HG03354 (cell line): Measurements from ENCODE around the gene CEP164.

Source experiments
- ATAC-seq: cut with Tn5 transposase; IDR thresholded peaks from one replicate; pipeline ENCODE4 v1.9.1; 2021; ENCODE audit warnings: mild to moderate bottlenecking; ENCODE audit not compliant: unreplicated experiment, poor library complexity, severe bottlenecking

Gene CEP164

DNA sequence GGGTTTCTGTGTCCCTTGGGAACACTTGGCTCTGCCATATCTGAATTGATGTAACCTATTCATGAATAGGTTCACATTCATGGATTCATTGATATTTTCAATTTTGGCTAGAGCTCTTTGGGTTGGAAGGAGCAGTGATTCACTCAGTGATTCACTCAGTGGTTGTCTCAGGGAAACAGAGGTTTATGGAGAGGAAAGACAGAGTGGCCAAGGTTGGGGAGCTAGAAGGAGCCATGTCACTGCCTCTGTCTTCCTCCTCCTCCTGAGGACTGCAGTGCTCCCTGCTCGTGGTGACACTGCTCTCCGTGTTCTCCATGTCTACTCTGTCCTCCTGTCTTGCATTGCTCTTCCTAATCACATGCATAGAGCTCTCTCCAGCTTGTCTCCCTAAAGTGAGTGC lies 17.4 kb downstream of the CEP164 start:
- ATAC-seq, result no peak

DNA sequence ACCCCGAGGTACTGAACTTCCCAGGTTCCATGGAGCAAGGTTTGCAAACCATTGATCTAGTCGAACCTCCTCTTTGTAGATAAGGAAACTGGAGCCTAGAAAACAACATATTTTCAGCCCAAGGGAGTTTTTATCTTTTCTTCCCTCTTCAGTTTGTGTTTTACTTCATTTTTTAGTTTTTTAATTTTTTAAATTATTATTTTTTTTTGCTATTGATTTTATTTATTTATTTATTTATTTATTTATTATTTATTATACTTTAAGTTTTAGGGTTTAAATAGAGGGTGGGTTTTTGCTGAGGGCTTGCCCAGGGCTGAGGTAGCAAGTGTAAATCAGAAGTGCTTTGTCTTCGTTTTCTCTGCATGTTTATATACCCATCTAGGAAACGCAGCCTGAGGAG lies 26.9 kb downstream of the CEP164 start:
- ATAC-seq, result no peak

DNA sequence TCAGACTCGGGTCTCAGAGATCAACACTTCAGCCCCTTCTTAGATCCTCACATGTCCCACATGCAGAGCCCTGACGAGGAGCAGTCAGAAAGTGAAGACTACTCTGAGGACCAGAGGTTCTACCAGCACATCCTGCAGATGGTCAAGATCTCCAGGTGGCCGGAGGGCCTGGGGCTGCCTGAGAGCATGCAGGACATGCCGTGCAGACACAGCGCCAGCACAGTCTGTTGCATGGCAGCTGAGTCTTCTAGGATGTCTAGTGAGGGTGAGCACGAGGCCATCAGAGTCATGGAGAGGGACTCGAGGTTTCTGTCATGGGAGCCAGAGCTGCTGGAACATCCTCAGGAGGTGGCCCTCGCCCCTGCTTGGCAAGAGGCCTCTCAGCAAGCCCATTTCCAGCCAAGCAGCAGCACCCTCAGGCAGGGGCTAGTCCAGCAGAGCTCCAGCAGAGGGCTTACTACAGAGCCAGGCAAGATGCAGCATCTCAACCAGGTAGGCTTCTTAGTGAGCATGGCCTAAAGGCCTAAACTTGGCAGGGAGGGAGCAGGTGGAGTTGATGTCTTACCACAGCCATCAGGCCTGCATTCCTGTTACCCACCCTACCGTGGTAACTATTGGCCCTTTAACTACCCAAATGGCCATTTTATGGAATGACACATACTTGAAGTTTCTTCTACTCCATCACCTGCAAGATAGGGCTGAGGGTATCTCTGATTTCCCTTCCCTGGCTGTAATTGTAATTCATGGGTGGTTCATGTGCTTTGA lies 28.7 kb downstream of the CEP164 start:
- ATAC-seq, result no peak

DNA sequence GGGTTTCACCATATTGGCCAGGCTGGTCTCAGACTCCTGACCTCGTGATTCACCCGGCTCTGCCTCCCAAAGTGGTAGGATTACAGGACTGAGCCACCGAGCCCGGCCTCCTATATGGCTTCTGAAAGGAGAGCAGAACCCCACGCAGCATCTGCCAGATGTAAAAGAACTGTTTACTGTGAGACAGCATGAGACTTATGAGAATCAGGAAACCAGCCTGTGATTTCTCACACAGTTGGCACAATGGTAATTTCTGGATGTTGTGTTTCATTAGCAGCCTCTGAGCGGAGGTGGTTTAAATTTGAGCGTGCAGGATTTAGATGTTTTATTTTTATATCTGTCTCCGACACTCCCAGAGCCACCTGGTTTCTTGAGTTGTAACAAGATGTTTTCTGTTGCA lies 33.8 kb downstream of the CEP164 start:
- no peak for ATAC-seq

DNA sequence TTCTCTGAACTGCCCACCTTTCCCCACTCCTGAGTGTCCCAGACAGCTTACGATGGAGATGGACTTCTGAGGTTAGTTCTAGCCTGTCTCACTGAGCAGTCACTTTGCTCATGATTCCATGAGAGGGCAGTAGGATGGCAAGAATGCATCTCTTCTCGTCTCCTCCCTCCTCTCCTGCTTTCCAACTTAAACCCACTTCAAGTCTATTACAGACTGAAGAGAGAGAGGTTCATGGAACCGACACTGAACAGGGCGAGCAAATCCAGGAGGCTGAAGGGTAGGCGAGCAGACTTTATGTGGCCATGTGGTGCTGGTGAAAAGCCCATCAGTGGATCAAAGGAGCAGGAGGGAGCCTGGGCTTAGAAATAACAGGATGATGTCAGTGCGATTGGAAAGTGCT lies 38.6 kb downstream of the CEP164 start:
- ATAC-seq, result no peak

DNA sequence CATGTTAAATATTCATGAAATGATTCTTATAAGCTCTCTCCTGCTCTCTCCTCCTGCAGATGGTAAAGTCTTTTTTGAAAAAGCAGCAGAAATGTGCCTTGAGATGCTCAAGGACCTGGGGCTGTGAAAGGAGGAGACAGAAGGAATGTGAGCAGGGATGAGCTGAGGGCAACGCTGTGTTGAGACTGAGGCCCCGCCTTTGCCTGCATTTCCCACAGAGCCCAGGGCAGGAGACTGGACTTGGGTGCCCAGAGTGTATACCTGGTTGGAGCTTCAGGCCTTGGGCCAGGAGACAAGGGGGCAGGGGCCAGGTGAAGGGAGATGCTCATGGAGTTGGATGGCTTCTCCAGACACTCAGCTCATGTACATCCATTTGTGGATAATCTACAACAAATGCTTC lies 39.2 kb downstream of the CEP164 start:
- no peak for ATAC-seq

DNA sequence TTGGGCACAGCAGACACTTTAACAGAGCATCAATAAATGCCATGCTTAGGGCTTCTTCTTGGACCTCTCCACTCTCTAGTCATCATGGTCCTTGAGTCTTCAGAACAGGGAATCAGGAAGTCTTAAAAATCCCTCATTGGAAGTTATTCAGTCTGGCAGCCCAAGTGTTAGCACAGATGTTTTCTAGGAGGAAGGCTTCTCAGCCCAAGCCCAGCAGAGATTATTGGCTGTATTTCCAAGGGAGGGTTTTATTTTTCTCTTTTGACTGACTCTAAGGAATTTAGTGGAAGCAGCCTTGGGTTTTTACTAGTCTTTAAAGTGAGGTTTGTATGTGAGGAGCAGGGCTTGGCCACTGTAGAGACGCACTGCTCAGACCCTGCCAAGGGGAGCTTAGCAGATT lies 41.9 kb downstream of the CEP164 start:
- no peak for ATAC-seq

DNA sequence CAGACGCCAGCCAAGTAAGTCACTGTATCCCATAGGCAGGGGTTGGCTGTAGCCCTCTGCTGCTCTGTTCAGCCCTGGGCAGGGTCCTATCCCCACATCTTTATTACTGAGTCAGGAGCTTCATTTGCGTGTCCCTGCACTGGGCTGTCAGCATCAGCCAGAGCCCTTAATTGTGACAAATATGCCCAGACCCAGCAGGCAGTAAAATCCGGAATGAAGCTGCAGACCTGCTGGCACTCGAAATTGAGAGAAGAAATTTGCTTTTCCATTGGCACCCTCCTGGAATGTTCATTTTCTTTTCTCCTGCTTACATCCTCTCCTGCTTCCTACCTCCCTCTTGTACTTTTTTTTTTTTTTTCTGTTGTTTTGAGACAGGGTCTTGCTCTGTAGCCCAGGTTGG lies 43.8 kb downstream of the CEP164 start:
- ATAC-seq, result no peak

GRCh38 chr11:117374316-117375055 lies 46.8 kb downstream of the CEP164 start:
- ATAC-seq, result no peak

GRCh38 chr11:117375960-117376359 lies 48.3 kb downstream of the CEP164 start:
- ATAC-seq, result no peak

DNA sequence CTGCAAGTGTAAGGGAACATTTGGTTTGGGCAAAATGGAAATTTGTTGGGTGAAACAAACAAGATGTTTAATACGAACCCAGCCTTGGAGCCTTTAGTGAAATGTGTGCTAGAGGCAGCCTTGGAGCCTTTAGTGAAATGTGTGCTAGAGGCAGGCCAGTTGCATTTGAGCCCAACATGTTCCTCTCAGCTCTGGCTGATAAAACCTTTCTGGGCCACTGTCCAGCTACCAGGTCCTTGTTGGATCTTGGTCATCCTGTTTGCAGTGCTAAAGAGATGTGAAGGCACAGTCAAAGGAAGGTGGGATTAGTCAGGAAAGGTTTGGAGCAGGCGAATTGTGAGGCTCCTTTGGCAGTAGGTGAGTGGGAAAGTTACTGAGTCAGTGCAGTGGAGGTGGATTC lies 48.9 kb downstream of the CEP164 start:
- no peak for ATAC-seq

- no peak for ATAC-seq
These were observed 51.6 kb downstream of the CEP164 start for GRCh38 chr11:117378976-117379865.

GRCh38 chr11:117380676-117381075 lies 53.0 kb downstream of the CEP164 start:
- ATAC-seq, result no peak

GRCh38 chr11:117381481-117382387 lies 54.1 kb downstream of the CEP164 start:
- ATAC-seq, result no peak

GRCh38 chr11:117382746-117383145 lies 55.1 kb downstream of the CEP164 start:
- ATAC-seq, result no peak

GRCh38 chr11:117384045-117384444 lies 56.4 kb downstream of the CEP164 start:
- no peak for ATAC-seq

- ATAC-seq, result no peak
These were observed 57.8 kb downstream of the CEP164 start for GRCh38 chr11:117385471-117385870.

DNA sequence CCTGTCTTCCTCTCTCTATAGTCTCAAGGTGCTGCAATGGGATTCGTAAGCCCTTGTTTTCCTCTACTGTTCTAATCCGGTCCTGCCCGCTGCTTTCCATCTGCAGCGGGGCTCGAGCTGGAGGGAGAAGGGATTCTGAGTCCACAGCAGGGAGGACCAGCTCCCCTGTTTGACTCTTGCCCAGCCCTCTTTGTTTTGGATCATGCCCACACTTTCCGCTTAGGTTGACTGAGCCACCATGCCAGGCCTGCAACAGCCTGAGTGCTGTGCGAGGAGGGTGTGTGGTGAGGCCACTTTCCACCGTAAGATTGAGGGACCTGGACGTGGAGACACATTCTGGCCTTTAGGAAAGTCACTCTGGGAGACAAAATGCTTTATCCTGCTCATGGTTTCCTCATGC lies 58.3 kb downstream of the CEP164 start:
- no peak for ATAC-seq

DNA sequence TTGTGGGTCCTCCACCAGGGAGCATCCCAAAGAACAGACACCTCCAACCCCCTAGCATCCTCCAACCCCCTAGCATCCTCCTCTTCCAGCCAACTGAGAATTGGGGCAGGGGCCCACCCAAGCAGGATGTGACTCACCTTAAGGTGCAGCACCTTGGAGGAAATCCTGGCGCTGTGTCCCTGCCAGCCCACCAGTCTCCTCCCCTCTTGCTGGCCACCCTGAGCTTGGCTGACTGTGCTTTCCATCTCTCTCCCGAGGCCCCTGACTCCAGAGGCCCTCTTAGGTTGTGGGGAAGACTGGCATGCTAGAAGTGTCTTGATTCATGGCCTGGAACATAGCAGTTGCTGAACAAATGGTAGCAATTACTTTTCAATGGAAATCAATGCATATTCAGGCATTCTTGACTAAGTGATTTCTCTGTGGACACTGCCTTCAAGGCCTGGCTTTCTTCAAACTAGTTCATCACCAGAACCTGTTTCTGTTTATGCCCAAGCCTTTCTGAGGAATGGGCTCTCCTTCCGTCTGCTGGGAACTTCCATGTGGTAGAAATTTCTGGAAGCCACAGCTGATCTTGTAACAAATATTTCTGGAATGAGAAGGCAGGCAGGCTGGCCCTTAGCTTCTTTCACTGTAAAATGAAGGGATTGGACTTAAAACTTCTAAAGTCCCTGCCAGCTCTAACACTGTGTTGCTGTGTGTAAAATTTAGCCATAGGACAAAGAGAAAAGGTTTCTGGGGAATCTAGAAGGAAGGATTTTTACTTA lies 60.5 kb downstream of the CEP164 start:
- no peak for ATAC-seq
